GM23338 (cell line): Measurements from ENCODE around the gene CHN1. TPM values are rescaled to one million over a fixed set of nuclear protein-coding genes. Genes with fewer than 3 reads are reported as not detected.
A peak's percentile ranks its signal among the peaks of the same experiment; 100 is the strongest.

Experiments
- ATAC-seq: fragments of 200-7000 bp; cut with Tn5 transposase; 3 replicates; pipeline ENCODE4 v1.9.1; 2020
- DNase-seq: peaks from one replicate; pipeline ENCODE4 v3.0.0-alpha.2; 2015; ENCODE audit warnings: low spot score
- H2AFZ ChIP-seq: fragments of 200-600 bp; sonication (generic); 2 replicates; pipeline ENCODE4 v1.8.0; 2016; ENCODE audit warnings: antibody characterized with exemption, mild to moderate bottlenecking, moderate library complexity
- H3F3A ChIP-seq: fragments of 200-600 bp; sonication (generic); replicated peaks from 2 replicates; pipeline ENCODE4 v1.8.0; 2017; ENCODE audit warnings: antibody characterized with exemption, mixed run types, low read depth
- H3K27ac ChIP-seq: fragments of 200-600 bp; sonication (generic); 2 replicates; pipeline ENCODE4 v1.6.1; 2016; ENCODE audit warnings: low read depth
- H3K27me3 ChIP-seq: fragments of 200-600 bp; sonication (generic); 2 replicates; pipeline ENCODE4 v1.8.0; 2016; ENCODE audit warnings: mild to moderate bottlenecking, mixed run types, moderate library complexity; ENCODE audit not compliant: insufficient read depth
- H3K36me3 ChIP-seq: fragments of 200-600 bp; sonication (generic); 2 replicates; pipeline ENCODE4 v1.8.0; 2016; ENCODE audit warnings: mild to moderate bottlenecking; ENCODE audit not compliant: insufficient read depth
- H3K4me1 ChIP-seq: fragments of 200-600 bp; sonication (generic); 2 replicates; pipeline ENCODE4 v1.8.0; 2016; ENCODE audit warnings: mild to moderate bottlenecking, moderate library complexity; ENCODE audit not compliant: insufficient read depth
- H3K4me2 ChIP-seq: fragments of 200-600 bp; sonication (generic); 2 replicates; pipeline ENCODE4 v1.7.1; 2017; ENCODE audit warnings: mixed run types
- H3K4me3 ChIP-seq: fragments of 200-600 bp; sonication (generic); 2 replicates; pipeline ENCODE4 v1.6.1; 2016; ENCODE audit warnings: mixed run types
- H3K79me2 ChIP-seq: fragments of 200-600 bp; sonication (generic); replicated peaks from 2 replicates; pipeline ENCODE4 v1.8.0; 2017; ENCODE audit warnings: mild to moderate bottlenecking; ENCODE audit not compliant: insufficient read depth
- H3K9me2 ChIP-seq: fragments of 200-600 bp; sonication (generic); 2 replicates; pipeline ENCODE4 v1.8.0; 2017; ENCODE audit not compliant: insufficient read depth
- H4K20me1 ChIP-seq: fragments of 200-600 bp; sonication (generic); replicated peaks from 2 replicates; pipeline ENCODE4 v1.8.0; 2017; ENCODE audit warnings: mild to moderate bottlenecking; ENCODE audit not compliant: insufficient read depth
- H3K27ac Mint-ChIP-seq: 2 replicates; pipeline ENCODE4 v1.8.0; 2020; ENCODE audit warnings: inconsistent platforms, mild to moderate bottlenecking, moderate library complexity, mixed read lengths
- H3K27me3 Mint-ChIP-seq: 3 replicates; pipeline ENCODE4 v1.8.0; 2022; ENCODE audit warnings: low read depth, mild to moderate bottlenecking, moderate library complexity, mixed read lengths, inconsistent platforms; ENCODE audit not compliant: insufficient read depth, poor library complexity
- H3K36me3 Mint-ChIP-seq: 3 replicates; pipeline ENCODE4 v1.8.0; 2021; ENCODE audit warnings: low read depth, mild to moderate bottlenecking, inconsistent platforms, moderate library complexity, mixed read lengths
- H3K4me1 Mint-ChIP-seq: 3 replicates; pipeline ENCODE4 v1.8.0; 2020; ENCODE audit warnings: mild to moderate bottlenecking, inconsistent platforms, mixed read lengths
- H3K4me3 Mint-ChIP-seq: 3 replicates; pipeline ENCODE4 v1.8.0; 2021; ENCODE audit warnings: moderate library complexity, mild to moderate bottlenecking, inconsistent platforms, mixed read lengths
- H3K9me3 Mint-ChIP-seq: 3 replicates; pipeline ENCODE4 v1.8.0; 2020; ENCODE audit warnings: moderate library complexity, mild to moderate bottlenecking, inconsistent platforms, mixed read lengths
- EZH2 ChIP-seq: fragments of 200-600 bp; sonication (generic); IDR thresholded peaks from one replicate; pipeline ENCODE4 v1.8.0; 2017; ENCODE audit warnings: antibody characterized with exemption, mild to moderate bottlenecking, low read depth; ENCODE audit not compliant: unreplicated experiment
- JUNB ChIP-seq: IDR thresholded peaks from one replicate; pipeline ENCODE4 v1.6.1; 2016; ENCODE audit warnings: antibody characterized with exemption; ENCODE audit not compliant: unreplicated experiment
- NANOG ChIP-seq: IDR thresholded peaks from 2 replicates; pipeline ENCODE4 v1.6.1; 2016; ENCODE audit warnings: antibody characterized with exemption, borderline replicate concordance
- REST ChIP-seq: IDR thresholded peaks from one replicate; pipeline ENCODE4 v1.6.1; 2018; ENCODE audit warnings: antibody characterized with exemption; ENCODE audit not compliant: unreplicated experiment
- ZNF114 ChIP-seq: fragments of 250-450 bp; sonication (Bioruptor Pico); IDR thresholded peaks from 2 replicates; pipeline ENCODE4 v1.5.0; 2020; ENCODE audit warnings: mild to moderate bottlenecking, moderate library complexity
- ZNF462 ChIP-seq: fragments of 250-450 bp; sonication (Bioruptor Pico); IDR thresholded peaks from 2 replicates; pipeline ENCODE4 v1.5.0; 2020; ENCODE audit warnings: mild to moderate bottlenecking, moderate library complexity
- polyA plus RNA-seq: library from polyadenylated mRNA; unstranded; fragments of >200 nt; fragmentation: Nextera tagmentation; extraction: Ambion mirVana; gene quantifications from 2 replicates; pipeline ENCODE4 v1.2.1, GENCODE V29; 2016
- total RNA-seq: library from RNA; depleted of rRNA; stranded (reverse); fragments of >200 nt; shearing (Covaris generic); gene quantifications from 2 replicates; pipeline ENCODE4 v1.2.3, GENCODE V29; 2014

The CHN1 gene
- total and polyA plus RNA-seq, 2 experiments from 2014 or later, result 28.1 to 36.5 TPM

GRCh38 chr2:175015340-175015739 lies 10.2 kb upstream of the CHN1 start (continued):
- TF ChIP-seq ZNF462 (CRISPR knock-in tag) (no peak), JUNB (no peak), ZNF114 (CRISPR knock-in tag) (no peak)

- H3K9me3 Mint-ChIP-seq, result no peaks in the 10 kb centered on the region; the same call in none of the 3 replicates
- TF ChIP-seq EZH2, result no peak
- TF ChIP-seq REST, result no peak
- TF ChIP-seq ZNF462 (CRISPR knock-in tag), result no peak
- TF ChIP-seq JUNB, result no peak
- TF ChIP-seq NANOG, result no peak
These were observed 7.3 kb upstream of the CHN1 start for GRCh38 chr2:175012516-175012915.

More at GRCh38 chr2:175012516-175012915, 7.3 kb upstream of the CHN1 start:
- H3K36me3 Mint-ChIP-seq, result peaks cover 3% of the 10 kb centered on the region; the same call in 1 of the 3 replicates
- H3K4me2 ChIP-seq, result no peak overlapping the region
- H3K27me3 ChIP-seq, result no peaks in the 10 kb centered on the region
- H3K36me3 ChIP-seq, result no peaks in the 10 kb centered on the region
- no peaks in the 10 kb centered on the region for H3K9me2 ChIP-seq
- DNase-seq (no peak), ATAC-seq (no peak)
- no peak overlapping the region for H3K27ac Mint-ChIP-seq
- no peak overlapping the region for H3K27ac ChIP-seq
- H4K20me1 ChIP-seq, result no peaks in the 10 kb centered on the region
- H3K4me1 Mint-ChIP-seq, result peaks cover 16% of the 10 kb centered on the region
- H3F3A ChIP-seq, result no peaks in the 10 kb centered on the region
- peaks cover 8% of the 10 kb centered on the region for H3K4me1 ChIP-seq
- no peak overlapping the region for H3K4me3 ChIP-seq
- no peak overlapping the region for H3K4me3 Mint-ChIP-seq
- H3K79me2 ChIP-seq, result no peaks in the 10 kb centered on the region
- peak overlapping the region; percentile 64 for H2AFZ ChIP-seq
- peaks cover 3% of the 10 kb centered on the region for H3K27me3 Mint-ChIP-seq
